HT-29 (cell line): ENCODE results near the gene MAVS. TPM values are rescaled to one million over a fixed set of nuclear protein-coding genes. Genes with fewer than 3 reads are reported as not detected.
A peak's percentile ranks its signal among the peaks of the same experiment; 100 is the strongest.
"Not testable (repeated sequence)": the region's sequence is repeated elsewhere in the genome, so short reads cannot be mapped to it uniquely, and the experiment has no call there.

ENCODE experiments used
- DNase-seq: peaks from one replicate; pipeline ENCODE4 v3.0.0-alpha.2; 2015; ENCODE audit warnings: low spot score
- total RNA-seq: library from RNA; depleted of rRNA; stranded (reverse); fragments of >200 nt; shearing (Covaris generic); gene quantifications from 2 replicates; pipeline ENCODE4 v1.2.3, GENCODE V29; 2014

MAVS gene
- total RNA-seq, 1 experiment from 2014 or later, result 27.3 TPM

DNA sequence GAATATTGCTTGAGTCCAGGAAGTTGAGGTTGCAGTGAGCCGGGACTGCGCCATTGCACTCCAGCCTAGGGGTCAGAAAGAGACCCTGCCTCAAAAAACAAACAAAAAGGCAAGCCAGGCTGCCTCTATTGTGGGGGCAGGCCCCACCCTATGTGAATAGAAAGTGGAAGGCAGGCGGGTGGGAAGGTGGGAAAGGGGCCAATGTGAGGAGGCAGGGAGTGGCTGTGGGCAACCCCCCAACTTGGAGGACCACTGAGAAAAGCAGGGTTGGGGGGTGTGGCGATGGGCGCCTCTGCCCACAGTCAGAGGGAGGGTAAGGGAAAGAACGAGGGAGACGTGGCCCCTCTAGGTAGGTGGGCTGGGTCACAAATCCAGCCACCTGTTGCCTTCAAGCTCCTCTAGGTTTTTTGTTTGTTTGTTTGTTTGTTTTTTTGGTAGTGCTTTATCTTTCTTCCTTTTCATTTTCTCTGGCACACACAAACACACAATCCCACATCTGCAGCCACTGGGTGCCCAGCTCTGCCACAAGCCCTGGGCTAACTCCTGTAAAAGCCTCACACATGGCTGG, 31.6 kb upstream of the MAVS start:
- no peak for DNase-seq

GRCh38 chr20:3815703-3816315, 30.8 kb upstream of the MAVS start:
- DNase-seq, result no peak

GRCh38 chr20:3818155-3819151, 28.2 kb upstream of the MAVS start:
- DNase-seq, result peak; percentile 90

GRCh38 chr20:3819411-3820047, 27.1 kb upstream of the MAVS start:
- no peak for DNase-seq

DNA sequence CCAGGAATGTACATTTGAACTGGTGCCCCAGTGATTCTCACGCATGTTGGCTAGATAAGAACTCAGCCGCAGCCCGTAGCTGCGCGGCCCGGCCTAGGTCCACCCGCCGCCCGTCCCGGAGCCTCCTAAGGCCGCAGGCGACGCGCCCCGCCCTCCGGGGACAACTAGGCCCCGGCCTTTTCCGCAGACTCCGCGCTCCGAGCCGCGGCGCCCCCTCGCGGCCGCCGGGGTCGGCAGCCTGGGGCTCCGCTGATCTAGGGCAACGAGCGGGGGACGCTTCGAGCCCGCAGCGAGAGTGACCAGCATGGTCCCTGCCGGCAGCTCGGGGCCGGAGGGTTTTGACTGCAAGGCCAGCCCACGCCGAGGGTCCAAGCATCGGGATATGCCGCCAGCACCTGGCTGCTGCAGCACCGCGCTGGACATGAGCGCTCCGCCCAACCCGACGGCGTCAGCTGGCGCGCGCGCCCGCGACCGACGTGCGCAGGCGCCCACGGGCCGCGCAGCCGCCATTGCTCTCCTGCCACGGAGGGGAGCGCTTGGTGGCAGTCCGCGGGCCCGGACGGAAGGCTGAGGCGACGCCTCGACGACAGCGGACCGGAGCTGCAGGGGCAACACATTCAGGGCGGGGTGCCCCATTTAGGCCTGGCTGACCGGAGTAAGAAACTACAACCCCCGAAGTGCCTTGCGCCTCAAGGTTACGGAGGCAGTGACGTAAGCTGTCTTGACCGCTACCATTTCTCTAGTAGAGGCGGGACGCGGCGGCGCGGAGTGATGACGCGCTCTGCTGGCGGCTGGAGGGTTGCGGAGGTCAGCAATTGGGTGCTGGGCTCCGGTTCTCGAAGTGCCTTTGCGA, 26.4 kb upstream of the MAVS start, which contains the start of gene AP5S1:
AP5S1 (plus strand) TSS at position 500 of the 853 bp plus-strand sequence. CDS start 1,571 bp downstream, outside the sequence.
- peak; percentile 97 for DNase-seq

- DNase-seq, result no peak
Measured at GRCh38 chr20:3820901-3821727, 25.5 kb upstream of the MAVS start.

DNA sequence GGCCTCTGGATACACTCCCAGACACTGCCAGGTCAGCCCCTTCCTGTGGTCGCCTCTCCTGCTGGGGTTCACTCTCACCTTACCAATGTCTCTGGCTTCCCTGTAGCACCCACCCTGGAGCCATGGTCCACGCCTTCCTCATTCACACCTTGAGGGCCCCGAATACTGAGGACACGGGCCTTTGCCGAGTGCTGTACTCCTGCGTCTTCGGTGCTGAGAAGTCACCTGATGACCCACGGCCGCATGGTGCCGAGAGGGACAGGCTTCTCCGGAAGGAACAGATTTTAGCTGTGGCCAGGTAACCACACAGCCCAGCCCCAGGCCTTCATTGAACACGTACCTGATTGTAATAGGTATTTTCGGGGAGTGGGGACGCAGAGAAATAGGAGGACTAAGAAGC, 24.6 kb upstream of the MAVS start:
- no peak for DNase-seq

GRCh38 chr20:3823881-3824280, 22.8 kb upstream of the MAVS start:
- DNase-seq, result no peak

DNA sequence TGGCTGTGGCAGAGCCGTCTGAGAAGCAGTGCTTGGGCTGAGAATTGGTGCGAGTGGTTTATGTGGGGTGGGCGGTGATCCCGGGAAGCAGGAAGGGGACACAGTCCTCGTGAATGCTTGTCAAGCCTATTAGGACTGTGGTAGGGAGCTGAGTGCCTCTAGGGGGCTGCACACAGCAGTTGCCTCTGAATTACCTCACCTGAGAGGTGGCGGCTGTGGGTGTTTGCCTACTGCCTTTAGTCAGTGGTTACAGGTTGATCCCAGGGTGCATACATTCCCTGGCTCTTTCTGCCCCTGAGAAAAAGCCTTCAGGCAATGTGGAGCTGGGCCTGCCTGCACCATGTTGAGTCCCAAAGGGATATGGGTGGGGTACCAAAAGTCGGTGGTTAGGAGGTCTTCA, 21.1 kb upstream of the MAVS start:
- DNase-seq, result no peak

DNA sequence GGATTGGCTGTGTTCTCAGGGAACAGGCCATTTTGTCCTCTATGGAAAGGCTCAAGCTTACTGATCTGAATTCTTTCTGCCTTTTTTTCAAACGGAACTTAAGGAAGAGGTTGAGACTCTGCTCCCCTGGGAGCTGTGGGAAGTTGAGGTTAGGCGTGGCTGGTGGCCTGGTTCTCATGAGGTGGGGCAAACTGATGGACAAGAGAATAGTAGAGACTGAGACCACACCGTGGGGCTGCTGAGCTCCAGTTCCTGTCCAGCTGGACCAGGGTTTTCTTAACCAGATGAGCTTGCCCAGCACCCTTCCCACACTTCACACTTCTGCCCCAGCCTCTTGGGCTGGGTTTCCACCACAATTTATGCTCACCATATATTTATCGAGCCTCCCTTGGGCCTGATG, 20.2 kb upstream of the MAVS start:
- DNase-seq, result no peak

DNA sequence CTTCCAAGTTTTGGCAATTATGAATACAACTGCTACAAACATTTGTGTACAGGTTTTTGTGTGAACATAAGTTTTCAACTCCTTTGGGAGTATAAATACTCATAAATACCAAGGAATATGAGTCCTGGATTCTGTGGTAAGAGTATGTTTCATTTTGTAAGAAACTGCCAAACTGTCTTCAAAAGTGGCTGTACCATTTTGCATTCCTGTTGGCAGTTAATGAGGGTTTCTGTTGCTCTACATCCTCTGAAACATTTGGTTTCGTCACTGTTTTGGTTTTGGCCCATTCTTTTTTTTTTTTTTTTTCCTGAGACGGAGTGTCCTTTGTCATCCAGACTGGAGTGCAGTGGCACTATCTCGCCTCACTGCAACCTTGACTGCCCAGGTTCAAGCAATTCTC, 17.8 kb upstream of the MAVS start:
- no peak for DNase-seq

GRCh38 chr20:3829891-3830290, 16.7 kb upstream of the MAVS start:
- not testable (repeated sequence) for DNase-seq

DNA sequence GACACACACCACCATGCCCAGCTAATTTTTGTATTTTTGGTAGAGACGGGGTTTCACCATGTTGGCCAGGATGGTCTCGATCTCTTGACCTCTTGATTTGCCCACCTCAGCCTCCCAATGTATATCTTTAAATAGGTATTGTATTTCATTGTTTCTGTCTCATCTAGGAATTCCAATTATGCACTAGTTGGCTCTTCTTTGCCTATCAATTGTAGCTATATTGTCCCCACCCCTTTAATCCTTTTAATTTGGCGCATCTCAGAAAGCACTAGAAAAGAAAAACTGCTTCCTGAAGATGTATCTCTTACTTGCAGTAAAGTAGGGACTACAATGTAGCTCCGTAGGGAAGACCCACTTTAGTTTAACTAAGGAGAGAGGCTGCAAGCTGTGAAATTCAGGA, 10.5 kb upstream of the MAVS start:
- DNase-seq, result no peak

- no peak for DNase-seq
Measured at GRCh38 chr20:3839328-3839727, 7.3 kb upstream of the MAVS start.

GRCh38 chr20:3840201-3840600, 6.4 kb upstream of the MAVS start:
- not testable (repeated sequence) for DNase-seq

DNA sequence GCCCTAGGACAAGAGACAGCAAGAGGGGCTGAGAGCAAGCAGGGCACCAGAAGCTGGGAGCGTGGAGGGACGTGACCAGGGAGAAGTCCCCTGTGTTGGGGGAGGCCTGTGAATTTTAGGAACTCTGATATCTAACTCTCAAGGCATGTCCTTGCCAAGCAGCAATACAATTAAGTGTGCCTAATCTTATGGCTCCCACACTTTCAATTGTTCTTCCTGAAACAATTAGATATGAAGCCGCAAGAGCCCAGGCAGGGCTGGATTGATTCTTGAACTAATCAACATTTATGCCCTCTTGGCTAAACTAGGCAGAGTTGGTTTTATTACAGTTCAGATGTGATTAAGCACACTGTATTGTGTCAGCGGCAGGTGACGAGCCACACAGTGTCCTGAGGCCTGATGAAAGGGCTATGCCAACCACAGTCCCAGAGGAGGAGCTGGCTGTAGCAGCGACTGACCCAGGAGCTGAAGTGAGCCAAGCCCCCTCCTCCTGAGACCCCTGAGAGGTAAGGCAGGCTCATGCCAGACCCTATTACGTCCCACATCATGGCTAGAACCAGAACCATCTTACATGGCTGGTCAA, 4.2 kb upstream of the MAVS start:
- DNase-seq, result no peak

GRCh38 chr20:3843490-3843889, 3.1 kb upstream of the MAVS start:
- DNase-seq, result no peak

DNA sequence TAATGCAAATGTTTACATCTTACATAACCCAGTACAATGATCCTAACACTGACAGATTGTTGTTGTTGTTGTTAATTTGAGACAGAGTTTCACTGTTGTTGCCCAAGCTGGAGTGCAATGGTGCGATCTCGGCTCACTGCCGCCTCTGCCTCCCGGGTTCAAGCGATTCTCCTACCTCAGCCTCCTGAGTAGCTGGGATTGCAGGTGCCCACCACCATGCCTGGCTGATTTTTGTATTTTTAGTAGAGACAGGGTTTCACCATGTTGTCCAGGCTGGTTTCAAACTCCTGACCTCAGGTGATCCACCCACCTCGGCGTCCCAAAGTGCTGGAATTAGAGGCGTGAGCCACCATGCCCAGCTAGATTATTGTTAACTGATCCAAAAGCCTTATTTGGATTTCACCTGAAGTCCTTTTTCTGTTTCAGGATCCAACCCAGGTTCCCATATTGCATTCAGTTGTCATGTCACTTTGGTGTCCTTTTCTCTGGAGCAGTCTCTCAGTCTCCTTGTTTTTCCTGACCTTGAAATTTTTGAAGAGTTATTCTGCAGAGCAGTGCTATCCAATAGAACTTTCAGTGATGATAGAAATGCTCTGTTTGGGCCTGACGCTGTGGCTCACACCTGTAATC, 2.5 kb upstream of the MAVS start:
- not testable (repeated sequence) for DNase-seq

DNA sequence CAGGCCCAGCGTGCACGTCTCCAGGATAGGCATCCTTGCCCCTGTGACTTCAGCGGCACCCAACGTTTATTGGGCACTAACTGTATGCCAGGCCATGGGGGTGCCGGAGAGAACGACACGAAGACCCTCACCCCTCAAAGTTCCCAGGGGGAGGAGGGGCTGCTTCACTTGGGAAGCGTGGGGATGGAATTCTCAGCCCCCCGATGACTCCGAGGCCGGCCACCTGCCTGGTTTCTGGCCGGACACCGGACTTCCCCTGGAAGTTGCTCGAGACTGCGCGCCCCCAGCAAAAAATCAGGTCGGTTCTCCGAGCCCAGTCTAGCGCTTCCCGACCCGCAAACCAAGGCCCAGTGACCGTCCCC, 275 bp upstream of the MAVS start:
- no peak for DNase-seq
